HepG2 (cell line): ENCODE measurements around the gene TBCB.

ENCODE experiments used
- JUNB ChIP-seq: sonication (generic); formaldehyde crosslinking; IDR thresholded peaks from 2 replicates; pipeline ENCODE4 v1.8.0; 2022; ENCODE audit warnings: missing genetic modification reagents, mild to moderate bottlenecking, borderline replicate concordance
- PBX3 ChIP-seq: sonication (generic); formaldehyde crosslinking; IDR thresholded peaks from 2 replicates; pipeline ENCODE4 v1.8.1; 2023; ENCODE audit warnings: missing genetic modification reagents, inconsistent platforms, borderline replicate concordance
- TF ChIP-seq, protein P1 (sequence below): sonication (generic); formaldehyde crosslinking; IDR thresholded peaks from 2 replicates; pipeline ENCODE4 v1.4.0; 2020; ENCODE audit warnings: missing genetic modification reagents

DNA sequence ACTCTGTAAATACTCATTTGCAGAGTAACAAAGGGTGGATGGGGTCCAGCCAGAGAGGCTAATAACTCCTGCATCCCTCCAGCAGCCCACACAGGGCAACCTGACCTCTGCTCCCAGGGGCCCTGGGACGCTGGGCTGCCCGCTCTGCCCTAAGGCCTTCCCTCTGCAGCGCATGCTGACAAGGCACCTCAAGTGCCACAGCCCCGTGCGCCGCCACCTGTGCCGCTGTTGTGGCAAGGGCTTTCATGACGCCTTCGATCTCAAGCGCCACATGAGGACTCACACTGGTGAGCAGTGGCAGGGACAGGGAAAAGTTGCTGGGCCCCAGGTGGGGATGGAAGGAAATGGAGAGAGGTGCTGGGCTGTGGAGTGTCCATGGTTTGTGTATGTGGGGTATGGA, 2.6 kb upstream of the TBCB start:
- TF ChIP-seq PBX3 (CRISPR knock-in tag) (no peak), JUNB (CRISPR knock-in tag) (no peak)
- TF ChIP-seq, protein P1, sequence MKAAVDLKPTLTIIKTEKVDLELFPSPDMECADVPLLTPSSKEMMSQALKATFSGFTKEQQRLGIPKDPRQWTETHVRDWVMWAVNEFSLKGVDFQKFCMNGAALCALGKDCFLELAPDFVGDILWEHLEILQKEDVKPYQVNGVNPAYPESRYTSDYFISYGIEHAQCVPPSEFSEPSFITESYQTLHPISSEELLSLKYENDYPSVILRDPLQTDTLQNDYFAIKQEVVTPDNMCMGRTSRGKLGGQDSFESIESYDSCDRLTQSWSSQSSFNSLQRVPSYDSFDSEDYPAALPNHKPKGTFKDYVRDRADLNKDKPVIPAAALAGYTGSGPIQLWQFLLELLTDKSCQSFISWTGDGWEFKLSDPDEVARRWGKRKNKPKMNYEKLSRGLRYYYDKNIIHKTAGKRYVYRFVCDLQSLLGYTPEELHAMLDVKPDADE, result no peak
